GM18505 (cell line): ENCODE data around the gene TPRKB.
A peak's percentile ranks its signal among the peaks of the same experiment; 100 is the strongest.
"Not testable (repeated sequence)": the region's sequence is repeated elsewhere in the genome, so short reads cannot be mapped to it uniquely, and the experiment has no call there.

ENCODE experiments used
- ATAC-seq: cut with Tn5 transposase; IDR thresholded peaks from one replicate; pipeline ENCODE4 v1.9.1; 2021; ENCODE audit not compliant: unreplicated experiment
- POLR2A ChIP-seq: IDR thresholded peaks from 4 replicates; pipeline ENCODE4 v1.6.1; 2011; ENCODE audit warnings: borderline replicate concordance; ENCODE audit not compliant: insufficient read depth, insufficient read length; ENCODE audit errors: extremely low read depth

The TPRKB gene

GRCh38 chr2:73736855-73737779, at the start of gene TPRKB:
TPRKB (minus strand) TSS chr2:73737345; CDS start chr2:73734569, 2,776 bp downstream.
- TF ChIP-seq POLR2A: peak; percentile 90
- ATAC-seq: peak; percentile 95

- not testable (repeated sequence) for ATAC-seq
Measured at GRCh38 chr2:73783883-73784282, 46.7 kb upstream of the TPRKB start, which contains the start of gene C2orf78. C2orf78 (plus strand) TSS chr2:73784183; CDS start chr2:73784310, 127 bp downstream.

- ATAC-seq: not testable (repeated sequence)
Measured at GRCh38 chr2:73783402-73783801, 46.3 kb upstream of the TPRKB start.

- no peak for TF ChIP-seq POLR2A
- ATAC-seq: no peak
Measured at GRCh38 chr2:73780237-73780582, 43.1 kb upstream of the TPRKB start.

GRCh38 chr2:73779467-73780236, 42.5 kb upstream of the TPRKB start, which contains the start of gene DUSP11:
DUSP11 (minus strand) TSS chr2:73780103; CDS start chr2:73779974, 129 bp downstream.
- ATAC-seq: peak; percentile 94
- peak; percentile 93 for TF ChIP-seq POLR2A

GRCh38 chr2:73778867-73779466, 41.8 kb upstream of the TPRKB start:
- not testable (repeated sequence) for ATAC-seq

- no peak for TF ChIP-seq POLR2A
- no peak for ATAC-seq
Measured at GRCh38 chr2:73776869-73777519, 39.8 kb upstream of the TPRKB start.

GRCh38 chr2:73776381-73776780, 39.2 kb upstream of the TPRKB start:
- no peak for TF ChIP-seq POLR2A
- ATAC-seq: no peak

- no peak for ATAC-seq
- TF ChIP-seq POLR2A: no peak
Measured at GRCh38 chr2:73772819-73773218, 35.7 kb upstream of the TPRKB start.

- no peak for ATAC-seq
- no peak for TF ChIP-seq POLR2A
Measured at GRCh38 chr2:73770725-73771124, 33.6 kb upstream of the TPRKB start.

- no peak for ATAC-seq
- no peak for TF ChIP-seq POLR2A
Measured at GRCh38 chr2:73766994-73767393, 29.8 kb upstream of the TPRKB start.

- ATAC-seq: no peak
- no peak for TF ChIP-seq POLR2A
Measured at GRCh38 chr2:73766349-73766748, 29.2 kb upstream of the TPRKB start.

- ATAC-seq: no peak
- no peak for TF ChIP-seq POLR2A
Measured at GRCh38 chr2:73764945-73765344, 27.8 kb upstream of the TPRKB start.
